ENCODE measurements around the gene KLF1. TPM values are rescaled to one million over a fixed set of nuclear protein-coding genes. Genes with fewer than 3 reads are reported as not detected.

The KLF1 gene
- total RNA-seq, 1 experiment from 2014 or later: not detected

- TF ChIP-seq ZNF274 (IDR thresholded peaks at IDR 0.05; ENCODE audit: low read depth, low read length) (no peak), CBX3 (IDR thresholded peaks at IDR 0.05; ENCODE audit: low read depth) (no peak), ELF1 (IDR thresholded peaks at IDR 0.05; ENCODE audit: borderline replicate concordance, low read depth) (no peak), MAX (IDR thresholded peaks at IDR 0.05) (no peak), ZFX (IDR thresholded peaks at IDR 0.05) (no peak), EZH2phosphoT487 (IDR thresholded peaks at IDR 0.05; ENCODE audit: borderline replicate concordance) (no peak), POLR2A (IDR thresholded peaks at IDR 0.05; ENCODE audit: borderline replicate concordance, extremely low read depth, insufficient read depth, insufficient read length) (no peak), POLR2AphosphoS5 (IDR thresholded peaks at IDR 0.05; ENCODE audit: low read depth, low read length) (no peak; the same call in 1 of the 2 replicates), EZH2 (IDR thresholded peaks at IDR 0.05) (no peak), YY1 (IDR thresholded peaks at IDR 0.05; ENCODE audit: extremely low read depth, insufficient replicate concordance, low read depth, low read length) (no peak), FOSL1 (IDR thresholded peaks at IDR 0.05; ENCODE audit: low read depth) (no peak), TCF7L2 (IDR thresholded peaks at IDR 0.05; ENCODE audit: borderline replicate concordance, extremely low read depth, insufficient read depth, insufficient read length) (no peak), SRF (IDR thresholded peaks at IDR 0.05; ENCODE audit: low read depth) (no peak)
- CTCF ChIA-PET: interaction anchor here (1.2 kb wide), 1 partner anchor 44 kb away, joined by 4 read pairs; no protein-coding TSS in a partner anchor
Observed at GRCh38 chr19:12921047-12921446, 34.0 kb upstream of the KLF1 start.

More at GRCh38 chr19:12921047-12921446, 34.0 kb upstream of the KLF1 start:
- no peaks in the 10 kb centered on the region for H3K9me2 ChIP-seq (ENCODE audit: insufficient read depth)
- no peaks in the 10 kb centered on the region for H3K27me3 ChIP-seq (ENCODE audit: insufficient read depth, low read length)
- H3K9ac ChIP-seq (ENCODE audit: low read length): no peak overlapping the region
- no peak overlapping the region for H3K4me3 ChIP-seq (replicated peaks in 1 of 2; ENCODE audit: low read depth in 1 of 2, low read length in 2 of 2)
- H2AFZ ChIP-seq (ENCODE audit: low read depth, low read length, poor library complexity, severe bottlenecking): no peak overlapping the region
- BruUV-seq (replicated peaks): TSS peak; percentile 8
- peaks cover 0 to 10% of the 10 kb centered on the region in 2 experiments; a peak in 2 of 4 replicates for H3K4me1 ChIP-seq (ENCODE audit: control insufficient read depth in 1 of 2, insufficient read depth in 2 of 2, low read length in 2 of 2)
- peak overlapping the region; percentile 29; the same call in 1 of the 2 replicates for H3K27ac ChIP-seq (ENCODE audit: low read depth, low read length)
- POLR2A ChIA-PET: interaction anchor here (1.1 to 1.5 kb wide), 2 partner anchors 11 to 17 kb away, joined by 3 to 5 read pairs; no protein-coding TSS in a partner anchor
- intact Hi-C loops (cut with micrococcal nuclease): no loop called here
- ATAC-seq: no peak
- H3K36me3 ChIP-seq (ENCODE audit: control insufficient read depth in 1 of 2, insufficient read depth in 2 of 2, low read length in 2 of 2): peaks cover 23 to 30% of the 10 kb centered on the region in 2 experiments; a peak in 3 of 4 replicates
- DNase-seq (ENCODE audit: low read depth, low spot score): no peak
- H3K79me2 ChIP-seq (ENCODE audit: insufficient read depth, low read length): no peaks in the 10 kb centered on the region
- no peaks in the 10 kb centered on the region for H4K20me1 ChIP-seq (ENCODE audit: insufficient read depth)
- H3K4me2 ChIP-seq (ENCODE audit: low read length): no peak overlapping the region
- no peaks in the 10 kb centered on the region for H3K9me3 ChIP-seq (ENCODE audit: control insufficient read depth in 1 of 2, insufficient read depth in 1 of 2, low read depth in 1 of 2, low read length in 2 of 2)
- RAD21 ChIA-PET (ENCODE audit: low non-redundant PET in 1 of 2, low total read pairs in 2 of 2, uncharacterized antibody in 2 of 2, unreplicated experiment in 2 of 2): no interaction called here
